OCI-LY1 (cell line): ENCODE data around the gene EMC7.

Experiments
- H2AFZ ChIP-seq: fragments of 200-600 bp; sonication (generic), shearing (Covaris generic); 2 replicates; pipeline ENCODE4 v1.6.0; 2014; ENCODE audit warnings: antibody characterized with exemption, mild to moderate bottlenecking, low read length
- H3F3A ChIP-seq: fragments of 200-600 bp; sonication (generic), shearing (Covaris generic); 2 replicates; pipeline ENCODE4 v1.6.0; 2014; ENCODE audit warnings: mild to moderate bottlenecking, antibody characterized with exemption, low read length, moderate library complexity; ENCODE audit not compliant: insufficient read depth
- H3K27ac ChIP-seq: fragments of 200-600 bp; sonication (generic); 2 replicates; pipeline ENCODE4 v1.5.1; 2014; ENCODE audit warnings: low read length, mixed run types, mild to moderate bottlenecking, low read depth; ENCODE audit not compliant: poor library complexity, severe bottlenecking
- H3K27me3 ChIP-seq: fragments of 200-600 bp; sonication (generic); 2 replicates; pipeline ENCODE4 v1.6.0; 2014; ENCODE audit warnings: antibody characterized with exemption, mild to moderate bottlenecking, low read length, moderate library complexity; ENCODE audit not compliant: insufficient read depth
- H3K36me3 ChIP-seq: fragments of 200-600 bp; sonication (generic); 2 replicates; pipeline ENCODE4 v1.6.1; 2014; ENCODE audit warnings: mild to moderate bottlenecking, antibody characterized with exemption, low read length, moderate library complexity, mixed read lengths; ENCODE audit not compliant: insufficient read depth
- H3K4me1 ChIP-seq: fragments of 200-600 bp; sonication (generic); 2 replicates; pipeline ENCODE4 v1.5.1; 2014; ENCODE audit warnings: mild to moderate bottlenecking, low read length, moderate library complexity; ENCODE audit not compliant: insufficient read depth, severe bottlenecking
- H3K4me2 ChIP-seq: fragments of 200-600 bp; sonication (generic), shearing (Covaris generic); 2 replicates; pipeline ENCODE4 v1.6.1; 2014; ENCODE audit warnings: low read length
- H3K4me3 ChIP-seq: fragments of 200-600 bp; sonication (generic); 2 replicates; pipeline ENCODE4 v1.5.1; 2014; ENCODE audit warnings: low read length, low read depth, mild to moderate bottlenecking, mixed read lengths; ENCODE audit not compliant: poor library complexity, severe bottlenecking
- H3K79me2 ChIP-seq: fragments of 200-600 bp; shearing (Covaris generic); 2 replicates; pipeline ENCODE4 v1.6.1; 2016; ENCODE audit warnings: mixed run types, low read length, mixed read lengths; ENCODE audit not compliant: insufficient read depth
- H3K9ac ChIP-seq: fragments of 200-600 bp; sonication (generic), shearing (Covaris generic); 2 replicates; pipeline ENCODE4 v1.6.1; 2014; ENCODE audit warnings: mild to moderate bottlenecking, low read length, mixed read lengths
- H3K9me2 ChIP-seq: fragments of 200-600 bp; sonication (generic), shearing (Covaris generic); 2 replicates; pipeline ENCODE4 v1.6.1; 2014; ENCODE audit warnings: low read depth, mild to moderate bottlenecking, low read length, mixed read lengths
- H3K9me3 ChIP-seq: fragments of 200-600 bp; shearing (Covaris generic); 2 replicates; pipeline ENCODE4 v1.6.1; 2014; ENCODE audit warnings: low read length, mixed read lengths
- H4K20me1 ChIP-seq: fragments of 200-600 bp; sonication (generic), shearing (Covaris generic); 2 replicates; pipeline ENCODE4 v1.6.0; 2016; ENCODE audit warnings: mild to moderate bottlenecking, low read length; ENCODE audit not compliant: insufficient read depth
- CTCF ChIP-seq: fragments of 200-600 bp; sonication (generic), shearing (Covaris generic); IDR thresholded peaks from 2 replicates; pipeline ENCODE4 v1.5.1; 2017; ENCODE audit warnings: mild to moderate bottlenecking, antibody characterized with exemption, low read length, moderate library complexity, mixed read lengths
- EZH2 ChIP-seq: fragments of 200-600 bp; sonication (generic), shearing (Covaris generic); IDR thresholded peaks from 2 replicates; pipeline ENCODE4 v1.8.0; 2017; ENCODE audit warnings: borderline replicate concordance, mixed run types, mild to moderate bottlenecking, antibody characterized with exemption, low read length, moderate library complexity, mixed read lengths

The EMC7 gene

GRCh38 chr15:34101366-34102174, at the start of gene EMC7, which contains the start of gene PGBD4:
Gene EMC7, minus strand, starts transcription at chr15:34101862. Its CDS starts 23 bp downstream, at chr15:34101839.
Gene PGBD4, plus strand, starts transcription at chr15:34102083. Its CDS starts 449 bp downstream, at chr15:34102532.
- peak within 1 kb of the TSS; percentile 99 for H3K4me2 ChIP-seq
- peaks cover 15% of the 10 kb centered on the region for H3K9me3 ChIP-seq
- TF ChIP-seq EZH2, result no peak
- no peak for TF ChIP-seq CTCF
- peak within 1 kb of the TSS; percentile 67; the same call in 1 of the 2 replicates for H2AFZ ChIP-seq
- no peaks in the 10 kb centered on the region for H3K27me3 ChIP-seq
- H3K4me1 ChIP-seq, result peaks cover 24% of the 10 kb centered on the region
- H4K20me1 ChIP-seq, result no peaks in the 10 kb centered on the region
- peaks cover 15% of the 10 kb centered on the region for H3K36me3 ChIP-seq
- peaks cover 36% of the 10 kb centered on the region for H3K79me2 ChIP-seq
- peak within 1 kb of the TSS; percentile 33 for H3K27ac ChIP-seq
- peak within 1 kb of the TSS; percentile 96 for H3K9ac ChIP-seq
- no peaks in the 10 kb centered on the region for H3K9me2 ChIP-seq
- no peaks in the 10 kb centered on the region for H3F3A ChIP-seq
- peak within 1 kb of the TSS; percentile 97 for H3K4me3 ChIP-seq

- H3K36me3 ChIP-seq, result peaks cover 14% of the 10 kb centered on the region; the same call in 1 of the 2 replicates
These were observed 45.9 kb upstream of the EMC7 start for GRCh38 chr15:34147371-34148140.

DNA sequence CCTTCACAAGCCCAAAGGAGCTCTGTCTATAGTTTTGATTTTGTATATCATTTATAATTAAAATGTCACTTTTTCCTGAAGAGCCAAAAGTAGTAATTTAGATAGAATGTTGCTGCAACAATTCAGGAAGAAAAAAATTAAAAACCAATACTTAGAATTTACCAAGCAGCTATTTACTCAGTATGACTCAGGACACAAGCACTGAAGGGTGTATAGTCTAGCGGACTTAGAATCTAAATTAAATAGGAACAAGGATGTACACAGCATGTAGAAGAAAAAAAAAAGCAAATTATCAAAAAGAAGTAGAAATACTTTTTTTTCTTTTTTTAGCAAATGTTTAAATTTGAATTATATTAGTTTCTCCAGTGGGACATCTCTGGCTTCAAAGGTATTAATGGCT, 31.8 kb upstream of the EMC7 start:
- Histone ChIP-seq H3K4me1 (no peaks in the 10 kb centered on the region), H3K9me2 (no peaks in the 10 kb centered on the region), H4K20me1 (no peaks in the 10 kb centered on the region), H3K36me3 (no peaks in the 10 kb centered on the region), H3K27ac (no peak overlapping the region), H3K4me3 (no peak overlapping the region), H2AFZ (no peak overlapping the region), H3F3A (no peaks in the 10 kb centered on the region), H3K4me2 (no peak overlapping the region), H3K9me3 (no peaks in the 10 kb centered on the region), H3K9ac (no peak overlapping the region), H3K79me2 (no peaks in the 10 kb centered on the region), H3K27me3 (no peaks in the 10 kb centered on the region)
- TF ChIP-seq CTCF, result no peak
- no peak for TF ChIP-seq EZH2

More at GRCh38 chr15:34147371-34148140, 45.9 kb upstream of the EMC7 start:
- Histone ChIP-seq H2AFZ (no peak overlapping the region), H3K79me2 (no peaks in the 10 kb centered on the region), H3K9ac (no peak overlapping the region), H3K27ac (no peak overlapping the region), H4K20me1 (no peaks in the 10 kb centered on the region), H3K27me3 (no peaks in the 10 kb centered on the region), H3F3A (no peaks in the 10 kb centered on the region), H3K4me1 (no peaks in the 10 kb centered on the region), H3K4me3 (no peak overlapping the region), H3K9me2 (no peaks in the 10 kb centered on the region), H3K4me2 (no peak overlapping the region), H3K9me3 (no peaks in the 10 kb centered on the region)
- TF ChIP-seq CTCF (no peak), EZH2 (no peak)
